GM20000 (cell line): ENCODE results near the gene PIM1.
A peak's percentile ranks its signal among the peaks of the same experiment; 100 is the strongest.

Source experiments
- DNase-seq: peaks from one replicate; pipeline ENCODE4 v3.0.0; 2012; ENCODE audit warnings: low spot score
- TF ChIP-seq, protein P1 (sequence below): IDR thresholded peaks from 2 replicates; pipeline ENCODE4 v1.5.1; 2012; ENCODE audit warnings: mild to moderate bottlenecking, control low read depth; ENCODE audit errors: extremely low read depth, missing control alignments

The PIM1 gene

DNA sequence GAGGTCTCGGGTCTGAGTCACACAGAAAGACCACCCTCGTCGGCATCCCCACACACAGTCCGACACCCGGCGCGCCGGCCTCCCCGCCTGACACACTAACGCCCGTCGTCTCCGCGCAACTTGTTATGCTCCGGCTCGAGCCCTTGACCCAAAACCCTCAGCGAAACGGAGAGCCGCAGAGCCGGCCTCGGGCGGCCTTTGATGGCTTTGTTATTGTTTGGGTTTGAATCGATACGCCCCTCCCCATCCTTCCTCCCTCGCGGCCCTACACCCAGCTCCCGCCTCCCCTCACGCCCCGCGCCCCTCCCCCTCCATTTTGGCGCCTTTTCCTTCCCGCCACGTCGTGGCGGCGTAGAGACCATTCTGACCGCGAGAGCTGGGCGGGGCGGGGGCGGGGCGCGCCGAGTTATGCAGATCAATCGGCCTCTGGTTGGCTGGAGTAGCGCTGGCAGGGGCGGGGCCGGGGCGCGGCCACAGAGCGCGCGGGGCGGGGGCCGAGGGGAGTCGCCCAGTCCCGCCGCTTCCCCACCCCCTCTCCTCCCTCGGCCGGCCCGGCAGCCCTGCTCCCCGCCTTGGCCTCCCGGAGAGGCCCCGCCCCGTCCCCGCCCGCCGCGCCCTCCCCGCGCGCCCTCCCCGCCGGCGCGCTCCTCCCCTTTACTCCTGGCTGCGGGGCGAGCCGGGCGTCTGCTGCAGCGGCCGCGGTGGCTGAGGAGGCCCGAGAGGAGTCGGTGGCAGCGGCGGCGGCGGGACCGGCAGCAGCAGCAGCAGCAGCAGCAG, at the start of gene PIM1:
TSS of gene PIM1 (plus strand) at position 657 of the 777 bp plus-strand sequence. CDS start 424 bp downstream, outside the sequence.
- TF ChIP-seq, protein P1, sequence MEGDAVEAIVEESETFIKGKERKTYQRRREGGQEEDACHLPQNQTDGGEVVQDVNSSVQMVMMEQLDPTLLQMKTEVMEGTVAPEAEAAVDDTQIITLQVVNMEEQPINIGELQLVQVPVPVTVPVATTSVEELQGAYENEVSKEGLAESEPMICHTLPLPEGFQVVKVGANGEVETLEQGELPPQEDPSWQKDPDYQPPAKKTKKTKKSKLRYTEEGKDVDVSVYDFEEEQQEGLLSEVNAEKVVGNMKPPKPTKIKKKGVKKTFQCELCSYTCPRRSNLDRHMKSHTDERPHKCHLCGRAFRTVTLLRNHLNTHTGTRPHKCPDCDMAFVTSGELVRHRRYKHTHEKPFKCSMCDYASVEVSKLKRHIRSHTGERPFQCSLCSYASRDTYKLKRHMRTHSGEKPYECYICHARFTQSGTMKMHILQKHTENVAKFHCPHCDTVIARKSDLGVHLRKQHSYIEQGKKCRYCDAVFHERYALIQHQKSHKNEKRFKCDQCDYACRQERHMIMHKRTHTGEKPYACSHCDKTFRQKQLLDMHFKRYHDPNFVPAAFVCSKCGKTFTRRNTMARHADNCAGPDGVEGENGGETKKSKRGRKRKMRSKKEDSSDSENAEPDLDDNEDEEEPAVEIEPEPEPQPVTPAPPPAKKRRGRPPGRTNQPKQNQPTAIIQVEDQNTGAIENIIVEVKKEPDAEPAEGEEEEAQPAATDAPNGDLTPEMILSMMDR: no peak
- peak; percentile 99 for DNase-seq

DNA sequence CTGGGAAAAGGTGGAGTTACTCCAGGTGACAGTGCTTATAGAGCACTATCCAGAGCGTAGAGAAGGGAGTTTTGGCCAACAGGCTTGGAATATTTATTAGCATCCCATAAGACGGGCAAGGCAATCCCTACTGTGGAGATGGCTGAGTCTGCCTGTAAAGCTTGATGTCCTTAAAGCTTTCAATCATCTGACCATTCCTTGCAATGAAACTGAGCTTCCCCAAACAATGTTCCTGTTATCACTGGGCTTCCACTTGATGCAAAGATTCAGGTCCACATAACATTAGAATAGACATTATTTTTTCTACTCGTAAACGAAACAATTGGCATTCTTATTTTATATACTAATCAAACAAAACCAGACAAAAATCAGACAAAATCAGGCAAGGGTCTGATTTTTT, 48.4 kb upstream of the PIM1 start:
- no peak for DNase-seq
- TF ChIP-seq, protein P1: no peak

DNA sequence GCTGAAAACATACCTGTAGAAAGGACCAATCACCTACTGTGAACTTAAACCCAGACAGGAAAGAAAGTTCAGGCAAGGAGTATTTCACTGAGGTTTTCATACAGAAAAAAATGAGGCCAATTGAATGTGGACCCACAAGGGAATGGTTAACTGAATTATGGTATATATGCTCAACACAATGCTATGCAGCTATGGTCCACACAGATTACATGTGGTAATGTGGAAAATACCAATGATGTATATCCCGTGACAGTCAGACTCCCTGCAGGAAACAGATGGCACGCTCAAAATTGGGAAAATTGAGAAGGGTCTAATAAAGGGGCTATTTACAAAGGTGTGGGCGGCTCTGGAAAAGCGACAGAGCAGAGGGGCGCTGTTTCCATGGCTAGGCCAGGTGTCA, 47.1 kb upstream of the PIM1 start:
- TF ChIP-seq, protein P1: no peak
- DNase-seq: no peak

DNA sequence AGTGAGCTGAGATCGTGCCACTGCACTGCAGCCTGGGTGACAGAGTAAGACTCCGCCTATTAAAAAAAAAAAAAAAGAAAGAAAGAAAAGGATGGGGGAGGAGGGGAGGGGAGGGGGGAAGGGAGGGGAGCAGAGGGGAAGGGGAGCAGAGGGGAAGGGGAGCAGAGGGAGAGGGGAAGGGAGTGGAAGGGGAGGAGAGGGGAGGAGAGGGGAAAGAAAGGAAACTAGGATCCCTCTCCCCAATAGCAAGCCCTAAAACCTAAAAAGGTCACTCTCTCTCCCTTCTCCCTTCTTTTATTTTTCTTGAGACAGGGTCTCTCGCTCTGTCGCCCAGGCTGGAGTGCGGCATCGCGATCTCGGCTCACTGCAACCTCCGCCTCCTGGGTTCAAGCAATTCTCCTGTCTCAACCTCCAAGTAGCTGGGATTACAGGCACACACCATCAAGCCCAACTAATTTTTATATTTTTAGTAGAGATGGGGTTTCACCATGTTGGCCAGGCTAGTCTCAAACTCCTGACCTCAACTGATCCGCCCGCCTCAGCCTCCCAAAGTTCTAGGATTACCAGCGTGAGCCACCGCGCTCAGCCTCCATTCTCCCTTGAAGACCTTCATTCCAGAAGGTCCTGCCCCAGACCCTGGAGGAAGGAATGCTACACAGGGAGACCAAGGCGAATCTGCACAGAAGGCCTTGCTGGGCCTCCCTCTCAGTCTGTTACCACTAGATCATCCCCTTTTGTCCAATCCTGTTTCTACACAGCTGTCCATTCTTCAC, 45.8 kb upstream of the PIM1 start:
- TF ChIP-seq, protein P1: no peak
- no peak for DNase-seq

DNA sequence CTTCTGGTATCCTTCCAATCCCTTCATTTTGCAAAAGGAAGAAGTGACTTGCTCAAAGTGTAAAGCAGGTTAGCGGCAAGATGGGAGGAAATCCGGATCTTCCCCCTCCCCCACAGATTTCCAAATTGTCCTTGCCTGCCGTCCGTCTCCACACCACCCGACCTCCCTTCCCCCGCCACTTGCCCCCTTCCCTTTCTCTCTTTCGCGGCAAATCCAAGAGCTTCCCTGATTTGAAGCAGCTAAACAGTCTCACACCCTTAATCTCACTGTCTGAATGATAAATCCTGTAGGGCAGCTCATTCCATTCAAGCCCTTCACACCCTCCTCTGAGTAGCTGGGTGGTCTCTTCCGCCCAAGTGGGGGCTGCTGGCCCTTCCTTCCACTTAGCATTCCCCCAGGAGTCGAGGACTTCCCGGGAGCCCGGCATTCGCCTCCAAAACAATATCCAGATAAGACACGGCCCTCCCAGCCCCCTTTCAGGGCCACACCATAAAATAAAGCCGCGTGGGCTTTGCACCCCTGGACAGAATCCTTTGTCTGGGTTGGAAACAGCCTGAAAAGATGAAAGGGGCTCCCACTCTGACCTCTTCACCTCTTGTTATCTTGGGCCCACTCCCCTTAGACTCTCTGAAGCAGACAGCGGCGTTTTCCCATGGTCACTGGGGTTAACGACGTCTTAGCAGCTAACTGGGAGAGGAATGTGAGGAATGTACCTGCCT, 44.0 kb upstream of the PIM1 start:
- DNase-seq: no peak
- TF ChIP-seq, protein P1: no peak

DNA sequence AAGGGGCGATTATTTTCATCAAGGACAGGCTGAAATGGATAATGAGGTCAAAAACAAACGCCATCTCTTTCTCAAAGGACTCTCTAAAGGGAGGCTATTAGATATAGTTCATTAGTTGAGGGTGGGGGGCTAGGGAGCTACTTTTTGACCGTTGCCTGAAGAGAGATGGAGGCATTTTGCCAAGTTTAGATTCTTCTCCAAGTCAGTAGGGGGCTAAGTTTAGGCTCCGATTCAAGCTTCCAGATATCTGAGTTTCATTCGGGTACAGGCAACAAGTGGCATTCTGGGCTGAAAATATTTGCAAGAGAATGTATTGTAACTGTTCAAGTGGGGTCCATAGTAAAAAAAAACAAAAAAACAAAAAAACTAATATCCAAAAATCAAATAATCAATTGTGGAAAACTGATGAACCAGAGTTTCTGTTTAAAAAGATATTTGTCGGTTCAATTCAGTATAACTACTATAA, 43.4 kb upstream of the PIM1 start:
- DNase-seq: no peak
- TF ChIP-seq, protein P1: no peak
